ENCODE data around the gene AKNA. TPM values are rescaled to one million over a fixed set of nuclear protein-coding genes. Genes with fewer than 3 reads are reported as not detected.
A peak's percentile ranks its signal among the peaks of the same experiment; 100 is the strongest.

AKNA gene
- total RNA-seq, 3 donors from 2014 or later (not counting 1 experiment from before 2014, with no cell fraction given): 577 to 743 (median 676) TPM

- DNase-seq: peak in 1 of 2 donors; percentile 7
- intact Hi-C loops (cut with micrococcal nuclease): loop anchor here (1.0 kb wide), 1 partner anchor 222 kb away; no protein-coding TSS in a partner anchor
These were observed 83.2 kb downstream of the AKNA start for GRCh38 chr9:114304416-114305188.

GRCh38 chr9:114303977-114304376 lies 83.8 kb downstream of the AKNA start:
- no peak for TF ChIP-seq CTCF (IDR thresholded peaks at IDR 0.05)
- Histone ChIP-seq H3K27ac (ENCODE audit: low read length) (no peak overlapping the region), H3K4me1 (ENCODE audit: control insufficient read depth, insufficient read depth, low read length) (peaks cover 5% of the 10 kb centered on the region), H3K9me3 (ENCODE audit: control insufficient read depth, insufficient read depth, low read length) (no peaks in the 10 kb centered on the region), H3K27me3 (ENCODE audit: control insufficient read depth, insufficient read depth, low read length) (no peaks in the 10 kb centered on the region), H3K36me3 (ENCODE audit: control insufficient read depth, insufficient read depth, low read length) (no peaks in the 10 kb centered on the region), H3K4me3 (ENCODE audit: low read length) (no peak overlapping the region)
- ATAC-seq (no peak), DNase-seq (no peak)
- Mint-ChIP-seq H3K36me3 (no peaks in the 10 kb centered on the region), H3K27me3 (ENCODE audit: low read depth in 2 of 2) (peaks cover 0 to 3% of the 10 kb centered on the region in 2 donors), H3K4me3 (no peak overlapping the region), H3K27ac (no peak overlapping the region), H3K4me1 (no peaks in the 10 kb centered on the region), H3K9me3 (no peaks in the 10 kb centered on the region)
- WGBS (ENCODE audit: insufficient coverage): 88% methylated on average over 3 of the region's 4 CpGs
- intact Hi-C loops (cut with micrococcal nuclease): no loop called here

More at GRCh38 chr9:114304416-114305188, 83.2 kb downstream of the AKNA start:
- Mint-ChIP-seq H3K9me3 (no peaks in the 10 kb centered on the region), H3K4me1 (no peaks in the 10 kb centered on the region), H3K4me3 (no peak overlapping the region), H3K36me3 (no peaks in the 10 kb centered on the region), H3K27ac (no peak overlapping the region), H3K27me3 (ENCODE audit: low read depth in 2 of 2) (peaks cover 0 to 3% of the 10 kb centered on the region in 2 donors)
- H3K9me3 ChIP-seq (ENCODE audit: control insufficient read depth, insufficient read depth, low read length): no peaks in the 10 kb centered on the region
- no peaks in the 10 kb centered on the region for H3K27me3 ChIP-seq (ENCODE audit: control insufficient read depth, insufficient read depth, low read length)
- no peak for TF ChIP-seq CTCF (IDR thresholded peaks at IDR 0.05)
- no peak overlapping the region for H3K27ac ChIP-seq (ENCODE audit: low read length)
- WGBS (ENCODE audit: insufficient coverage): 84% methylated on average over 10 of the region's 10 CpGs
- no peak overlapping the region for H3K4me3 ChIP-seq (ENCODE audit: low read length)
- peaks cover 5% of the 10 kb centered on the region for H3K4me1 ChIP-seq (ENCODE audit: control insufficient read depth, insufficient read depth, low read length)
- ATAC-seq: no peak
- no peaks in the 10 kb centered on the region for H3K36me3 ChIP-seq (ENCODE audit: control insufficient read depth, insufficient read depth, low read length)

GRCh38 chr9:114303571-114303970 lies 84.2 kb downstream of the AKNA start:
- Histone ChIP-seq H3K36me3 (ENCODE audit: control insufficient read depth, insufficient read depth, low read length) (no peaks in the 10 kb centered on the region), H3K4me3 (ENCODE audit: low read length) (no peak overlapping the region), H3K27ac (ENCODE audit: low read length) (no peak overlapping the region), H3K27me3 (ENCODE audit: control insufficient read depth, insufficient read depth, low read length) (no peaks in the 10 kb centered on the region), H3K4me1 (ENCODE audit: control insufficient read depth, insufficient read depth, low read length) (peaks cover 5% of the 10 kb centered on the region), H3K9me3 (ENCODE audit: control insufficient read depth, insufficient read depth, low read length) (no peaks in the 10 kb centered on the region)
- Mint-ChIP-seq H3K4me3 (no peak overlapping the region), H3K27me3 (ENCODE audit: low read depth in 2 of 2) (peaks cover 0 to 3% of the 10 kb centered on the region in 2 donors), H3K27ac (no peak overlapping the region), H3K36me3 (no peaks in the 10 kb centered on the region), H3K9me3 (no peaks in the 10 kb centered on the region), H3K4me1 (no peaks in the 10 kb centered on the region)
- no peak for ATAC-seq
- no peak for TF ChIP-seq CTCF (IDR thresholded peaks at IDR 0.05)
- peak in 1 of 2 donors; percentile 7 for DNase-seq
- WGBS (ENCODE audit: insufficient coverage): 92% methylated on average over 4 of the region's 5 CpGs
- intact Hi-C loops (cut with micrococcal nuclease): no loop called here

Data from natural killer cell (primary cell).